HG02763 (cell line): ENCODE results near the gene TNKS1BP1.
A peak's percentile ranks its signal among the peaks of the same experiment; 100 is the strongest.
"Not testable (repeated sequence)": the region's sequence is repeated elsewhere in the genome, so short reads cannot be mapped to it uniquely, and the experiment has no call there.

ENCODE experiments used
- ATAC-seq: cut with Tn5 transposase; IDR thresholded peaks from one replicate; pipeline ENCODE4 v1.9.1; 2021; ENCODE audit warnings: mild to moderate bottlenecking, moderate library complexity; ENCODE audit not compliant: unreplicated experiment

TNKS1BP1 gene

DNA sequence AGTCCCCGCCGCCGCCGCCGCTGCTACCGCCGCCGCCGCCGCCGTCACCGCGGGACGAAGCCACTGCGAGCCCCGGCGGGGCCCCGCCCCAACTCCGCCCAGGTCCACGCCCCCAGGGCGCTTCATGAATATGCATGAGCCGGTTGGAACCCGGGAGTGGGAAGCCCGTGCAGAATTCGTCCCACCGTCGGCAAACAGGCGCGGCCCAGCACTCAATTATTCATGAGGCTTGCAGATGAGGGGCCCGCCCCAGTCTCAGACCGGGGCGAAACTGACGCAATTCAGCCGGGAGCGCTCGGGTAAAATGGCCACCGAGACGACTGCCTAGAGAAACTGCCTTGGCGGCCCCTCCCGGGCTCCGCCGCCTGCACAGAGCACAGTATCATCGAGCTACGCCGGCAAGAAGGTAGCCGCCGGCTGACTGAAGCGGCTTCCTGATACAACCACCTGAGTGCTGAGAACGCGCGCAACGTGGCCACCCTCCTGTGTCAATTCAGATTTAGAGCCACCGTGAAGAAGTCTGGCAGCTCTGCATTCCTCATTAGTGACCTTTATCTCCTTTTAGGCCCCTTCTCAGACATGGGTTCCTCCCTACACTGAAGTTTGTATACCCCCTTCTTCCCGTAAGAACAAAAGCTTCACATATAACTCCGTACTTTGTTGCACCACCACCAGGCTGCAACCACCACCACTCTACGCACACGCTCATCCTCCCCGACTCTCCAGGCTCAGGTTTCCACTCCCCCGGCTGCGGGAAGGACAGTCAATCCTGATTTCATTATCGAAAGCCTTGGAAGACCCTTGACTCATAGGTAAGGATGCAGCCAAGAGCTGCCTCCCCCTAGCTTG, at the start of gene TNKS1BP1:
TNKS1BP1 (minus strand) TSS at position 67 of the 849 bp plus-strand sequence. CDS start 3,067 bp downstream, outside the sequence.
- peak; percentile 91 for ATAC-seq

GRCh38 chr11:57373146-57373545, 48.4 kb upstream of the TNKS1BP1 start:
- ATAC-seq, result no peak

- no peak for ATAC-seq
These were observed 46.2 kb upstream of the TNKS1BP1 start for GRCh38 chr11:57370941-57371340.

DNA sequence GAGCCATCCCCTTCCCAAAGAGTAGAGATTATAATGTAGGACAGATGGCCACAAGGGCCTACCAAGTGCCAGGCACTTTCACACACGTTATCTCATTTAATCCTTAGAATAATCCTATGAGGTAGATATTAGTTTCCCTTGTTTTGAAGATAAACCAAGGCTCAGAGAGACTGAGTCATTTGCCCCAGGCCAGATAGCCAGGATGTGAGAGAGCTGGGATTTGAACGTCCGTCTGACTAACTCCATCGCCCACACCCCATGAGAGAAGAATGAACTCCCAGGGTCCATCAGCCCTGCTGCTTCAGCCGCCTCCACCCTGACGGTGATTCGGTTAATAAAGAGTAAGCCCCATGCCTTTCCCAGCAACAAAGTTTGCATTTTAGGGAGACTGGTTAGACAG, 45.5 kb upstream of the TNKS1BP1 start:
- no peak for ATAC-seq

DNA sequence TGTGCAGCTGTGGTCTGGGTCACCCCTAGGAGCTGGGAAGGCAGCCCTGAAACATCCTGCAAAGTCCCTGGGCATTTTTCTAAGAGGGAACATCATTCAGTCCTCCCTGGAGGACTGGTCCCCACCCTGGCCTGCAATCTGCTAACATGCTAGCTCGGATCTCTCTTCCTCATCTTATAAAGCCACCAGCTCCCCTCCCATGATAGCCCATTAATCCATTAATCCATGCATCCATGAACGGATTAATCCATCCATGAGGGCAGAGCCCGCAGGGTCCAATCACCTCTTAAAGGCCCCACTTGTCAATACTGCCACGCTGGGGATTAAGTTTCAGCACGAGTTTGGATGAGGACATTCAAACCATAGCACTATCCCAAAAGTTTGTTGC, 44.1 kb upstream of the TNKS1BP1 start:
- ATAC-seq, result no peak

- ATAC-seq, result no peak
These were observed 43.5 kb upstream of the TNKS1BP1 start for GRCh38 chr11:57368106-57368844.

DNA sequence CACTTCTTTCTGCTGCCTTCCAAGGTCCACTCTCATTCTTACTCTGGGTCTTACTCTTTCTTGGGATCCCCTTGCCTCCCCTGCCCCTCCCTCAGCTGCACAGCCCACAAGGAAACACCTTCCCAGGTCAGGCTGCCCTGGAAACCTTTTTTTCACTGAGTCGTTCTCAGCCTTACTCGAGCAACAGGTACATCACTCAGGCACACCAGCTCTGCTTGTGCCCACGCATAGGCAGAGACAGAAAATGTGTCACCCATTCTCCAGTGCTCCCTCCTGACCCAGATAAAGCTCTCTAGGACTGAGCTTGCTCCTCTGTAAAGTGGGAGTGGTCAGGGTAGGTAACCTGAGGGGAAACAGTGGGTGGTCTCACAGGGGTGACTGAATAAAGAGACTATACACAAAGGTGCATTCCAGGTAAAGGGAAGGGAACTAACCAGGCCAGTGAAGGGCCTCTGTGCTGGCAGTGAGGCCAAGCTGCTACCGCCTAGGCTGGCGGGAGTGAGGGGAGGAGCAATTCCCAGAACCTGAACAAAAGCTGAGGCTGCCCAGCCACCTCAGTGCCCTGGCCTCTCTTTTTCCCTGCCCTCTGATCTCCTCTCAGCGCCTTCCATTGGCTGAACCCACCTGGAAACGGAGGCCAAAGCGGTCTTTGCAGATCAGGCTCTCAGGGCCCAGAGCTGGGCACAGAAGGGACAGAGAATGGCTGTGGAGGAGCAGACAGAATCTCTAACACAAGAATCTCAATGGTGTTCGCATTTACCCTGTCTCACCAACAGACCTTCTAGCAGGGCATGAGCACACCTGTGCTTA, 40.3 kb upstream of the TNKS1BP1 start:
- no peak for ATAC-seq

DNA sequence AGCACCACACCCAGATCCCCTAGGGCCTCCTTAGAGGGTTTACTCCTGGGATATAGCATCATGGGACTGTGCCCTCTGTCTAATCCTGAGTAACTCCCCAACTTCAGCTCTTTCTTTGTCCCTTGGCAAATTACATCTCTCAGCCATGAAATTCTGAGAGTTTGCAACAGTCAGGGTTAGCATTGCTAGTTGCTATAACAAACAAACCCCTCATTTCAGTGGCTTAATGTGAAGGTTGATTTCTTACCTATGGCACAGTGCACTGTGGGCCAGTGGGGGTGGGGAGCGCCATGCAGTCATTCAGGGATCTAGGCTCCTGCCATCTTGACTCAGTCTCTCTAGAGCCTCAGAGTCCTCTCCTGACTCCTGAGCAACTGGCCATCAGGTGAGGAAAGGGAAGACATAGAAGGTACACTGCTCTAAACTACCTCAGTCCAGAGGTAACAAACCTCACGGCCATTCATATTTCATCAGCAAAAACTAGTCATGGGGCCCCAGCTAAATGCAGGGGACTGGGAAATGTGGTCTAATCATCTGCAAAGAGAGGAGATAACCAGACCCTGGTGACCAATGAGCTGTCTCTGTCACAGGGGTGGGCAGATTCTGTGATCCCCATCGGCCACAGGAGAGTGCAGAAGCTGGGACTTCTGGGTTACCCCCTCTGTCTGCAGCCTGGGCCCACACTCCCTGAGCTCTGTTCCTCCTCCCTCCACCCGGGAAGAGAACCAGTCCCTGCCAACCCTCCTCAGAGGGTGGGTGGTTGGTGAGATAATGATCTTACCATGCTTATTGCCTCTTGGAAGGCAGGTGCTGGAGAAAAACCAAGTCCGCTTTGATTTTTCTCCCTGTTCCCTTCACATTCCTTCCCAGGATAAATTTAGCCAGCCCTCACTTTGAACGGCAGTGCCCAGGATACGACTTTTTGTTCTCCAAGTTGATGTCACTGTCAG, 38.7 kb upstream of the TNKS1BP1 start:
- ATAC-seq, result no peak

GRCh38 chr11:57361926-57362325, 37.2 kb upstream of the TNKS1BP1 start:
- no peak for ATAC-seq

DNA sequence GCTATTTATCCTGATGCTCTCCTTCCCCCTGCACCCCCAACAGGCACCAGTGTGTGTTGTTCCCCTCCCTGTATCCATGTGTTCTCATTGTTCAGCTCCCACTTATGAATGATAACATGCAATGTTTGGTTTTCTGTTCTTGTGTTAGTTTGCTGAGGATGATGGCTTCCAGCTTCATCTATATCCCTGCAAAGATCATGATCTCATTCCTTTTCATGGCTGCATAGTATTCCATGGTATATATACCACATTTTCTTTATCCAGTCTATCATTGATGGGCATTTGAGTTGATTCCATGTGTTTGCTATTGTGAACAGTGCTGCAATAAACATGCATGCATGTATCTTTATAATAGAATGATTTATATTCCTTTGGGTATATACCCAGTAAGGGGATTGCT, 36.7 kb upstream of the TNKS1BP1 start:
- not testable (repeated sequence) for ATAC-seq

- ATAC-seq, result no peak
These were observed 36.2 kb upstream of the TNKS1BP1 start for GRCh38 chr11:57360991-57361390.

DNA sequence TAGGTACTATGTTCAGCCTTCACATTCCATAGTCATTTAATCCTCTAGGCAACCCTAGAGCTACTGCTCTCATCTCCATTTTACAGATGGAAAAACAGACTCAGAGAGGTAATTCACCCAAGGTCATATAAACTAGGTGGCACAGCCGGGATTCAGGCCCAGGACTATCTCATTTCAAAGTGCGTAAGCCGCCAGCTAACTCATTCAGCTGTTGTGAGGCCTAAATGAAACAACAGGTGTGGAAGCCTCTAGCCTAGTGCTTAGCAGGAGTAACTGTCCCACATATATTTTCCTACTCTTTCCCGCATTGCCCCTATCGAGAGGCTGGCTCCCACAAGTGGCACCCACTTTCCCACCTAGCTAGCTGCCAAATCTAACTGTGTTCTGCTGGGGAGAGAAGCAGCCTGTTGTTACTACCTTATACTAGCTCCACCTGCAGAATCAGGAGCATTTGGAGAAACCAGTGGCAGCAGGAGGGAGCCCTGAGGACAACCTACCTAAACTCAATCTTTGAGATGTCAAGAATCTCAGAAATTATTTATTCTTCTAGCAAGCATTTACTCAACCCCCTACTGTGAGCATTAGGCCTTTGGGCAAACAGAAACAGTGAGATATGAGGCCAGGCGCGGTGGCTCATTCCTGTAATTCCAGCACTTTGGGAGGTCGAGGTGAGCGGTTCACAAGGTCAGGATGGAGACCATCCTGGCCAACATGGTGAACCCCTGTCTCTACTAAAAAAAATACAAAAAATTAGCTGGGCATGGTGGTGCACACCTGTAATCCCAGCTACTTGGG, 35.3 kb upstream of the TNKS1BP1 start:
- no peak for ATAC-seq

- no peak for ATAC-seq
These were observed 34.6 kb upstream of the TNKS1BP1 start for GRCh38 chr11:57359396-57359795.

DNA sequence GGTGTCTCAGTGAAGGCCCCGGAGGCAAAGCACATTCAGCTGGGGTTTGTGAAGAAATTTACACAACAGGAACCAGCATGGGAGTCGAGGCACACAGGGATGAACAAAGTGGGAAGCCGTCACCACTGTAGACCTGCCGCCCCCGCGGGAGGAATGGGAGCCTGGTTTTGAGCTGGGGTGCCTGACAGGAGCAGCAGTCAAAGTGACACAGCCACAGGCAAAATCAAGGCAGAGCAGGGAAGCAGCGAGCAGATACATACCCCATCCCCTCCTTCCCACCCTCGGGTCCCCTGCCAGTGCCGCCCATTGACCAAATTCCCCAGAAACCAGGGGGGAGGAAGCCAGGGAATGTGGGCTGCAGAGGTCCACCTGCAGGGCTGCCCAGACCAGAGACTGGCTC, 34.2 kb upstream of the TNKS1BP1 start:
- ATAC-seq, result no peak

DNA sequence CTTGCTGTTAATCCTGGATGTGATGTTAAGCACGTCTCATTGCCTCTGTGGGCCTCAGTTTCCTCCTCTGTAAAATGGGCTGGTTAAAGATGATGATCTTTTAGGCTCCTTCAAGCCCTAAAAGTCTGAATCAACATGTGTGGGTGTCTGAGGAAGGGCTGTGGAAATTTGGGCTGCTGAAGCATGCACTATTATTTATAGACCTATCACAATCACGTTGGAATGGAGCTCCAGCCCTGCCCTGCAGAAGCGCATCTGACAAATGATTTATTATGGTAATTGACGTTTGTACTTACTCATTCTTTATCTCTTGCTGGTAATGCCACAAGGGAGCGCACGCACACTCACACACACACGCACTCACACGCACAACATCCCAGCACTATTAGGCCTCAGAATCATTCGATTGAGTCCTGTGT, 33.8 kb upstream of the TNKS1BP1 start:
- no peak for ATAC-seq

DNA sequence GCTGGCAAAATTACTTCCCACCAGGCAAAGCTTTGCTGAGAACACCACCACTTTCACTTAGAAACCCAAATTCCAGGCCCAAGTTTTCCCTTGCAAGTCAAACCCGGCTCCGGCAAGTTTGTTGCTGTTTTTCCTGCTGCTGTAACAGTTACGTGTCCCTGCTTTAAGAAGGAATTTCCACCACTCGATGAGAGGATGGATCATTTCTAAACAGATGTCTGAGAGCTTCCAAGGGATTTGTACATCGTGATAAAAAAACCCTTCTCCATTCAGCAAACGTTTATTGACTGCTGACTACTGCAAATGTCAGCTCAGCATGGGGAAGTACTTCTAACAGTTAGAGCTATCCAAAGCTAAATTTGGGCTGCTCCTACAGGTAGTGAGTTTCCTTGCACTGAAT, 33.1 kb upstream of the TNKS1BP1 start:
- no peak for ATAC-seq

GRCh38 chr11:57357310-57357709, 32.6 kb upstream of the TNKS1BP1 start:
- ATAC-seq, result no peak

DNA sequence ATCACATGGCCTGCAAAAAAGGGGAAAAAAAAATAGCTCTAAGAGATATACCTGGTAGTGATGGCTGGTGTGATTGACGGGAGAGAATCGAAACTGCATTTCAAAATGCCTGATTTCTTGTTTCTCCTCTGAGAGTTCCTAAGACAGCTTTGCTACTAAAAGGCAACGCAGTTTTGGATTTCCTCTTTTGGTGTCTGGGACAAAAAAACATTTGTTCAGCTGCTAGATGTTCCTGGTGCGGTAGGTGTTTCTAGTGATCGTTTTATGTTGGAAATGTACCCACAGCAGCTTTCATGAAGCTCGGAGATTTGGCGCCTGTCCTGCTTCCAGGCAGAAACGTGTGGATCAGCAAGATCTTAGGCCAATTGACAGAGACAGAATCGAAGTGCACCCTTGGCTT, 31.5 kb upstream of the TNKS1BP1 start:
- ATAC-seq, result no peak

- ATAC-seq, result no peak
These were observed 29.9 kb upstream of the TNKS1BP1 start for GRCh38 chr11:57354699-57355098.
